NB4 (cell line): ENCODE results near the gene AGPAT3.

Source experiments
- MYC ChIP-seq: IDR thresholded peaks from 2 replicates; pipeline ENCODE4 v1.6.1; 2011; ENCODE audit warnings: low read depth, low read length
- POLR2A ChIP-seq: IDR thresholded peaks from 2 replicates; pipeline ENCODE4 v1.6.1; 2011; ENCODE audit warnings: mild to moderate bottlenecking; ENCODE audit not compliant: insufficient read length; ENCODE audit errors: extremely low read depth
- TF ChIP-seq, protein P1 (sequence below): IDR thresholded peaks from one replicate; pipeline ENCODE4 v1.5.1; 2012; ENCODE audit warnings: low read depth, low read length

DNA sequence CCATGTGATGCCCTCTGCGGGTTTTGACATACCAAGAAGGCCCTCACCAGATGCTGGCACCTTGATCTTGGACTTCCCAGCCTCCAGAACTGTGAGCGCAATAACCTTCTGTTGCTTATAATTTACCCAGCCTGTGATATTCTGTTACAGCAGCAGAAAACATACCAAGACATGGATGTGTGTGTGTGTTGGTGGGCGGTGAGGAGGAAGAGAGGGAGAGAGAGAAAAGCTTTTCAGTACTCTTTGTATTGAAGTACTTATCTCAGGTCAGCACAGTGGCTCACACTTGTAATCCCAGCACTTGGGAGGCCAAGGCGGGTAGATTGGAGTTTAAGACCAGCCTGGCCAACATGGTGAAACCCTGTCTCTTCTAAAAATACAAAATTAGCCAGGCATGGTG, 170.2 kb downstream of the AGPAT3 start:
- TF ChIP-seq, protein P1, sequence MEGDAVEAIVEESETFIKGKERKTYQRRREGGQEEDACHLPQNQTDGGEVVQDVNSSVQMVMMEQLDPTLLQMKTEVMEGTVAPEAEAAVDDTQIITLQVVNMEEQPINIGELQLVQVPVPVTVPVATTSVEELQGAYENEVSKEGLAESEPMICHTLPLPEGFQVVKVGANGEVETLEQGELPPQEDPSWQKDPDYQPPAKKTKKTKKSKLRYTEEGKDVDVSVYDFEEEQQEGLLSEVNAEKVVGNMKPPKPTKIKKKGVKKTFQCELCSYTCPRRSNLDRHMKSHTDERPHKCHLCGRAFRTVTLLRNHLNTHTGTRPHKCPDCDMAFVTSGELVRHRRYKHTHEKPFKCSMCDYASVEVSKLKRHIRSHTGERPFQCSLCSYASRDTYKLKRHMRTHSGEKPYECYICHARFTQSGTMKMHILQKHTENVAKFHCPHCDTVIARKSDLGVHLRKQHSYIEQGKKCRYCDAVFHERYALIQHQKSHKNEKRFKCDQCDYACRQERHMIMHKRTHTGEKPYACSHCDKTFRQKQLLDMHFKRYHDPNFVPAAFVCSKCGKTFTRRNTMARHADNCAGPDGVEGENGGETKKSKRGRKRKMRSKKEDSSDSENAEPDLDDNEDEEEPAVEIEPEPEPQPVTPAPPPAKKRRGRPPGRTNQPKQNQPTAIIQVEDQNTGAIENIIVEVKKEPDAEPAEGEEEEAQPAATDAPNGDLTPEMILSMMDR: no peak
- TF ChIP-seq POLR2A: no peak
- TF ChIP-seq MYC: no peak
